HG03097 (cell line): ENCODE data around the gene NIPSNAP3A.
A peak's percentile ranks its signal among the peaks of the same experiment; 100 is the strongest.
"Not testable (repeated sequence)": the region's sequence is repeated elsewhere in the genome, so short reads cannot be mapped to it uniquely, and the experiment has no call there.

Experiments
- ATAC-seq: cut with Tn5 transposase; IDR thresholded peaks from one replicate; pipeline ENCODE4 v1.9.1; 2021; ENCODE audit not compliant: unreplicated experiment, low FRiP score

Gene NIPSNAP3A

DNA sequence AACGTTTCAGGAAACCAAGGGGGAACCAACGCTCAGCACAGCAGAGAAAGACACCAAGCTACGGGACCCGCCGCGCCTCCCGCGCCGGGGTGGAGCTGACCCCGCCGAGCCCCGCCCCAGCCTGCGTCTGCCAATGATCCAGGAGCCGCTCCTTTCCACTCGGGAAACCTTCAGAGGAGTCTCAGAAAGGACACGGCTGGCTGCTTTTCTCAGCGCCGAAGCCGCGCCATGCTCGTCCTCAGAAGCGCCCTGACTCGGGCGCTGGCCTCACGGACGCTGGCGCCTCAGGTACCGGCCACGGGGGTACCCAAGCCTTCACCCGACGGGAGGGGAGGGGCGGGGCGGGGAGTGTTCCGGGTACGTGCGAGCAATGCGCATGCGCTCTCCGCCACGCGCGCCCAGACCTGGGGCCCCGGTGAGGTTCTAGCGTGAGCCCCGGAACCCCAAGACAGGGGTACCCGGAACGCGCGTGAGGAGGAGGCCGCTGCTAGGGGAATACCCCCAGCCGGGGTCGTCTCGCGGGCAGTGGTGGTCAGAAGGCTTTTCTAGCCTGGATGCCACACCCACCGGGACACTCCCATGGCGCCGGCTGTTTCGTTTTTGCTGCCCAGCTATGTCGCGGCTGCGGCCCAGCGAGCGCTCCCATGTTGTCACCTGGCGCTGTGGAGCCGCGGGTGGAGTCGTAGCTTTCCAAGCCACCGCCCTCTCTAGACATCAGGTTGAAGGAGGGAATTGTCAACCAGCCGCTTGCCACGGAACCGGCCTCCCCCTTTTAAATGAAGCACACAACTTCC, at the start of gene NIPSNAP3A:
Gene NIPSNAP3A (plus strand): TSS at position 119 of the 794 bp plus-strand sequence. CDS start 110 bp downstream, at position 229.
- ATAC-seq = peak; percentile 89

DNA sequence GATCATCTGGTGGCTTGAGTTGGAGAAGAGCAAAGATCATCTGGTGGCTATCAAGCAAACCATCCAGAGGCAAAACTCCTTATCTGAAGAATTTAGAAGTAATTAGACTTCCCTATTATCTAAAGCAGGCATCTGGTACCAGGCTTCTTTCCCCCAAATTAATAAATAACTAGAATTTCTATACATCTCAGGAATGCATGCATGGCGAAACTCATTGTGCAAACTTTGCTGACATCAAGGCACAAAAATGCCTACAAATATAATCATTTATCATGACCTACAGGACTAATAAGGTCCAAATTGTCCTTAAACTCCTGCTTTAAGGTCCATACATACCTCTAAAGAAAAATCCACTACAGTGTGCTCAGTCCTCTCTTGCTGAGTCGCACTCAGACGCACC, 47.2 kb upstream of the NIPSNAP3A start:
- no peak for ATAC-seq

DNA sequence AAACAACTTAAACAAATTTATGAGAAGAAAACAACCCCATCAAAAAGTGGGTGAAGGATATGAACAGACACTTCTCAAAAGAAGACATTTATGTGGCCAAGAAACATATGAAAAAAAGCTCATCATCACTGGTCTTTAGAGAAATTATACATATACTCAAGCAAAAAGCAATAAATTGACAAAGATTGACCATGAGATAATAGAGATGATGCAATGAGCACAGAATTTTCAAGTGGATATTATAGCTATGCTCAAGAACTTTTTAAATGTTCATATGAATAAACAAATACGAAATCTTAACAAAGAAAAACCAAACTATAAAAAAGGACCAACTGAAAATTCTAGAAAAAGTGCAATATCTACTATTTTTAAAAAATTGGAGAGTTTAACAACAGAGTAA, 38.7 kb upstream of the NIPSNAP3A start:
- not testable (repeated sequence) for ATAC-seq

DNA sequence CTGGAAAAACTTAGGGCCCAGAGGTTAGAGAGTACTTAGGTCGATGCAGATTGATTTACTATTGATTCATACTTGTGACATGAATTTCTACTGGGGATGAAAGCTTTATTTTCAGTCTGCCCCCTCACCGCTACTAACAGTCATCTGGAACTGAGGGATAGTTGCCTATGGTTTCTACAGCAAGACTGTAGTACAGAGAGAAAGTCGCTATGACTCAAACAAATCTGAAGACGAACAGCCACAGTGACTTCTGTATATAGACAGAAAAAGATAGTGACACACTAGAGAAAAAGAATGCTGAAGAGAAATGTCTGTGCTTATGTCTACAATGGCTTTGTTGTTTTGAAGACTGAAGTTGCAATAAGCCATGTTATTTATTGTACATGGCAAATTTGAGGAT, 35.9 kb upstream of the NIPSNAP3A start:
- ATAC-seq = no peak

DNA sequence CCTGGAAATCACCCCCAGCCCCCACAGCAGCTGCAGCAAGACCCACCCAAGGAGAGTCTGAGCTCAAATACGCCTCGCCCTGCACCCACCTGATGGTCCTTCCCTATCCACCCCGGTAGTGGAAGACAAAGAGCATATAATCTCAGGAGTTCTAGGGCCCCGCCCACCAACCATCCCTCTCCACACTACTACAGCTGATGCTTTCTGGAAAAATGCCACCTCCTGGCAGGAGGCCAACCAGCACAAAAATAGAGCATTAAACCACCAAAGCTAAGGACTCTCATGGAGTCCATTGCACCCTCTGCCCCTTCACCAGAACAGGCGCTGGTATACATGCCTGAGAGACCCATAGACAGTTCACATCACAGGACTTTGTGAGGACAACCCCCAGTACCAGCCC, 22.5 kb upstream of the NIPSNAP3A start:
- no peak for ATAC-seq

DNA sequence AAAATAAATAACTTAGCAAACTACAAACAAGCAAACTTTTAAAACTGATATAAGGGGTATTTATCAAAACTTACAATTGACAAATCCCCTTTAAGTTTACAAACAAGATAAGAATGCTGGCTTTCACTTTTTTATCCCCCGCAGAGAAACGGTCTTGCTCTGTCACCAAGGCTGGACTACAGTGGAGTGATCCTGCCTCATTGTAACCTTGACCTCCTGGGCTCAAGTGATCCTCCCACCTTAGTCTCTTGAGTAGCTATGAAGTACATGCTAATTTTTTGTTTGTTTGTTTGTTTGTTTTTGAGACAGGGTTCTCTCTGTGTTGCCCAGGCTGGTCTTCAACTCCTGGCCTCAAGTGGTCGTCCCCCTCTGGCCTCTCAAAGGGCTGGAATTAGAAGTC, 9.0 kb upstream of the NIPSNAP3A start:
- no peak for ATAC-seq

DNA sequence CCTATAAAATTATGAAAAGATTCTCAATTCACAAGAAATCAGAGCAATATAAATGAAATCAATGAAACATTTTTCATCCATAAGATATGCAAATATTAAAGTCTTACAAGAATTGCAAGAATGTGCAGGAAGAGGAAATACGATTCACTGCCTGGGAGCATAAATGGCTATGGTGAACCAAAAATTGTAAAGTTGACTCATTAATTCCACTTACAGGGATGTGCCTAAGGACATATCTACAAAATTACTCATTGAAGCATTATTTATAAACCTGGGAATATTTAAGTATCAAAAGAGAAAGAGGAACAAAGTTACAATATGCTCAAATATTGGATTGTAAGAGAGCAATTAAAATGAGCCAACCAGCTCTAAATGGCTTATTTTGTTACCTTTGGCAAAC, 6.9 kb upstream of the NIPSNAP3A start:
- ATAC-seq = no peak

DNA sequence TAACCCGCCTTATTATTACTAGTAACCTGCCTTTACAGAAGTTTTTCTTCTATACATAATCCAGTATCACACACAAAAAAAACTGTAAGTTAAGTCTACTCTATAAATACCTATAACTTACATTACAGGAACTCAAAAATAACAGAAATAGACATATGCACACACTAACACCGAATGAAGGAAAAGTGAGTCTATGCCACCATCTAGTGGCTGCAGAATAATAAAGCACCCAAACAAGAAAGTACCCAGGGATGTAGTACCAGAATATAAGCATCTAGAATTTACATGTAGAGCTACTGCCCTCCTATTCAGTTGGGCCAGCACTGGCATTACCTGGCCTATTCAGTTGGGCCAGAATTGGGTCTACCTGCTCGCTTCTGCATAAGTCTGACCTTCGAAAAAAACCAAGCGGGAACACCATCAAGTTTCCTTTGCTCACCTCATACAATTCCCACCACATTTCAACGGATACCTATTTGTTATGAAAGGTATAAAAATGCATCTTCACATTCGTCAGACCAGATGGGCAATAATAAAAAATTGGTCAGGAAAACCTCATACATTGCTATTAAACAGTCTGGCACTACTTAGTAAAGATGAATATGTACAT, 4.0 kb upstream of the NIPSNAP3A start:
- ATAC-seq = peak; percentile 36

DNA sequence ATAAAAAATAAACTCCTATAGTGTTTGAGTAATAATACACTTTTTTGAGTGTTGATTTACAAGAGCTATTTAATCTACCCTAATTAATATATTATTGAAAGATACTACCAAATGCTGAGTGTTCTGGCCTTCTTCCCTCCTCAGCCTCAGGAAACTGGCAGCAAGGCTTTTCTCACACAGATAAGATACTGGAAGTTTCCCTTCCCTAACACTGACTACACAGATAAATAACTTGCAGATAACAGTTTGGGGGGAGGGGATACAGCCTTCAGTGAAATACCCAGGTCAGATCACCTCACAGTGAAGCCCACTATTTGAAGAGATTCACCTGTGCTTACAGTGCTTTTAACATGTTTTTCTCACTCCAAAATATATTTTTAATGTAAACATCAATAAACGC, 1.6 kb upstream of the NIPSNAP3A start:
- no peak for ATAC-seq

DNA sequence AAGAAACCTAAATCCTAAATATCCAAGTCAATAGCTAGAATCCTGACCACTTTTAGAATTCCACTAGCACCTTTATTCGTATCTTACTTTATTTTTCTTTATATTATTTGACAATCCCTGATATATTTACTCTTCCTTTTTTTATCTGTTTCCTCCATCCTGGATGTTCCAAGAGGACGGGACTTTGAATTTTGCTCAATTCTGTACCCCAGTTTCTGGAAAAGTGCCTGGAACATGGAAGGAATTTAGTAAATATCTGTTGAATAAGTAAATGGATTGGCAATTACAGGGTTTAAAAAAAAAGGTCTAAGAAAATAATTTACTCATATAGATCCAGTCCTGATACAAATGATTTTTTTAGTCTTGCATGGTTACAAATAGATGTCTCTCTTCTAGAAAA, 1.2 kb upstream of the NIPSNAP3A start:
- ATAC-seq = no peak

DNA sequence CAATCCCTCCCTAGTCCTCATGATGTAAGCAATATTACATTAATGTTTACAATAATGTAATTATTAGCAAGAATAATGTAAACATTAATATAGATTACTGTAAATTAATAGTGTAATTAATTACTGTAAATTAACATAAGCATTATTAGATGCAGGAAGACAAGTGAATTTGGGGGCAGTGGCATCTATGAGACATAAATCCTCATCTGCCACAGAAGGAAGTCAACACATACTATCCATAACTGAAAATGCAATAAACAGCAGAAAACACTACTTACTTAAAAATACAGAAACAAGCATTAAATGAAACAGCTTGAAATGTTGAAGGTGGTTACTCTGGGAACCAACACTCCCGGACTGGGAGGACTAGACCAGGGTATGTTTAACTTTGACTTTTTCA, 685 bp upstream of the NIPSNAP3A start:
- ATAC-seq = no peak

DNA sequence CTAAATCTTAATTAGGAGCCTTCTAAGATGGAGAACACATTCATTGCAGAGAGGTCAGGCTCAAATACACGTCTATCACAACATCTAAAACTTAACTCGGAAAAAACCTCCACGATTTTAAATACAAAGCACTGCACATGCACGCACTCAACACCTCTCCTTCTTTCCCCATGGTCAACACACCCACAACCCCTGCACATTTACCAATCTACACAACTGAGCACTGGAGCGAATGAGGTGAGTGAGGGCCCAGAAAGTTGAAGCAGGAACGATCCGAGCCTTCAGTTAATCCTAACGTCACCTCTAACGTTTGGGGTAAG, 278 bp upstream of the NIPSNAP3A start:
- ATAC-seq = peak; percentile 18

DNA sequence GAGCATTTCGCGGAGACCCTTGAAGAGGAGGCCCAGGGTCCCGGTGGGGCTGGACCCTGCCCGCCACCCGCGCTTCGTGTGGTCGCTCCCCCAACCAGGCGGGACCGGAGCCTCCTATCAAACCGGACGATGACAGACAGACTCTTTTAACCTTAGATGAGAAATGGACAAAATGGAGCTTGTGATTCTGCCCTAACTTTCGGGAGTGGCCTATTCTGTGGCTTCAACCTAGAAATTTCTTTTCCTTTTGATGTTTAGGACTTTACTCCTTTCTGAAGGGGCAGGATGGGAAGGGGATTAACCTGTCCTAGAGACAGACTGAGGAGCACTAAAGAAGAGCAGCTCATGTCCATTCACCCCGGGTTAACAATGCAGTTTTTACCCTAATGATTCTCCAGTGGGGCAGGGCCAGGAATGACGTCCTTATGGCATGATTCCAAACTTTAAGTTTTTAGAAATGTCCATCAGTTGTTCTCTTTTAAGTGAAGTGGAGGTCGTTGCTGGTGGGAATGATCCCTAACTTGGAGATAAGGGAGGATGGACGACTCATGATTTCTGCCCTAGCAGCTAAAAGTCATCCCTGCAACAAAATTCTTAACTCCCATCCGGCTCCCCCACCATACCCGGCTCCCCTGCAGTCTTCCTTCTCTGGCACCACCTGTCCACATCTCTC, 1.0 kb downstream of the NIPSNAP3A start:
- ATAC-seq = peak; percentile 5

DNA sequence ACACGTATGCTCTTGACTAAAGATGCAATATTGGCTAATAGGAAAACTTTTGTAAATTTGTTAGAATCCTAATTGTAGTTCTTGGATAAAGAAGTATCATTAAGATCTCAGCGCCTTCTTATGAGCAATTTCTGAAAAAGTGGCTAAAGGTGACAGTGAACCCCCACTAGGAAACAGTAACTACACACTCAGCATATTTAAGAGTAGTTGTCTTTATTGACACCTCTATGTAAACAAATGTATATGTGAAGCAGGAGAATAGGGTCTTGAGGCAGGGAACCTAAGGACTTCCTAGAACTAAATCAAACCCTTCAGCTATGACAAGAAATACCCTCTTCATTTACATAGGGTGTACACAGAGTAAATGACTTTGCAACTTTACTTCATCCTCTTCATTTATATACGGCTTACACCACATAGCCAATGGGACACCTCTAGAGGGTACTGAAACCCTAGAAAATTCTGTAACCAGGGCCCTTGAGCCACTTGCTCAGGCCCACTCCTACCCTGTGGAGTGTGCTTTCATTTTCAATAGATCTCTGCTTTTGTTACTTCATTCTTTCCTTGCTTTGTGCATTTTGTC, 2.8 kb downstream of the NIPSNAP3A start:
- peak; percentile 22 for ATAC-seq

DNA sequence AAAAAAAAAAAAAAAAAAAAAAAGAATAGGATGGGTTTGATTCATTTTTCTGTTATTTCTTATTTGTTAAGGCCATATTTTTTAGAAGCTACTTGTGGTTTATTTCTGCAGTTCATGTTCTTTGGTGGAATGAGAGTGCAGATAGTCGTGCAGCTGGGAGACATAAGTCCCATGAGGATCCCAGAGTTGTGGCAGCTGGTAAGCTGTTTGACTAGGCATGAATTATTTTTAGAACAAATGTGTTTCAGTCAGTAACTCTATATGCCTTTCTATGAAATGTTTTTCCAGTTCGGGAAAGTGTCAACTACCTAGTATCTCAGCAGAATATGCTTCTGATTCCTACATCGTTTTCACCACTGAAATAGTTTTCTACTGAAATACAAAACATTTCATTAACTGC, 11.5 kb downstream of the NIPSNAP3A start:
- no peak for ATAC-seq

DNA sequence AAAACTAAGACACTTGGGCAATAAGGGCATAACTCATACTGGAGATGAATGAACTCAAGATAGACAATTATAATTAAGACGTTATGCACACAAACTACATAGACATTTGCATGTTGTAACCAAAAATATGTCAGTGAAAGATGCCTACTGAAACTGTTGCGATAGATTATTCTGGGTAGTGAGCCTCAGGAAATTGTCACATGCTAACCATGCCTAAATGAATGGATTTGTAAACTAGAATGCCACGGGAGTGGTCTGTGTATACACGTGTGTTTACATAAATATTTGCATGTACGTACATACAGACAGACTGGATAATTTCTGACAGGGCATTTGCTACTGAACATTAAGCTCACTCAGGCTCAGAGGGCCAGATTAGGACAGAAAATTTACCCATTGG, 17.7 kb downstream of the NIPSNAP3A start:
- peak; percentile 37 for ATAC-seq

DNA sequence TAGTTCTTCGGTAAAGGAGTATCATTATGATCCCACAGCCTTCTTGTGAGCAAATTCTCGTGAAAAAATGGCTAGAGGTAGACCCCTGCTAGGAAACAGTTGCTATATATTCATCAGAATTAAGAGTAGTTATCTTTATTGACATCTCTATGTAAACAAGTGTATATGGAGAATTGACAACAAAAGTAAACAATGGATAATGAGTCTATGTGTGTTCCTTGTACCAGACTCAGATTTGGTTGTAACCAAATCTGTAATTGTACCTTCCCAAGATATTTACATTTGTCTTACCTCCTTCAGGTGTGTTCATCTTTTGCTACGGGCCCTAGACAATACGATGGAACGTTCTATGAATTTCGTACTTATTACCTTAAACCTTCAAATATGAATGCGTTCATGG, 18.5 kb downstream of the NIPSNAP3A start:
- ATAC-seq = no peak

DNA sequence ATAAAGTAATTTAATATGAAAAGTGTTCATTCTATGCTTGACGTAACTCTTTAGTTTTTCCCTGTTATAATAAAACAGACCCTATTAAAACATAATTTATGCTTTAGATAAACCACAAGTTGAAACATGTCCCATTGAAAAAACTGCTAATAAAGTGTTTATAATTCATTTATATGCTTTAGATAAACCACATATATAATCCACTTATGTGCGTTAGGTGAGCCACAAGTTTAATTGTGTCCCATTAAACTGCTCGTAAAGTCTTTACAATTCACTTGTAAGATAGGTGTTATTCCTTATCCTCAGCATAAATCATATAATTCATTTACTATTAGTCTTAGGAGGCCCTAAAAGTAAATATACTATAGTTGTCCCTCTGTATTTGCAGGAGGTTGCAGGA, 20.0 kb downstream of the NIPSNAP3A start:
- no peak for ATAC-seq

DNA sequence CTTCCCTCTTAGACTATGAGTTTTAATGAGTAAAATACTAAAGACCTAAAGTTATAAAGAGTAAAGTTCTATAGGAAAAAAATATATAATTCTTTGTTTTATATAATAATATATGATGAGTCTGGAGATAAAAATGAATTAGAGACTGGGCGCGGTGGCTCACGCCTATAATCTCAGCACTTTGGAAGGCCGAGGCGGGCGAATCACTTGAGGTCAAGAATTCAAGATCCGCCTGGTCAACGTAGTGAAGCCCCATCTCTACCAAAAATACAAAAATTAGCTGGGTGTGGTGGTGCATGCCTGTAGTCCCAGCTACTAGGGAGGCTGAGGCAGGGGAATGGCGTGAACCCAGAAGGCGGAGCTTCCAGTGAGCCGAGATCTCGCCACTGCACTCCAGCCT, 21.5 kb downstream of the NIPSNAP3A start:
- ATAC-seq = not testable (repeated sequence)

DNA sequence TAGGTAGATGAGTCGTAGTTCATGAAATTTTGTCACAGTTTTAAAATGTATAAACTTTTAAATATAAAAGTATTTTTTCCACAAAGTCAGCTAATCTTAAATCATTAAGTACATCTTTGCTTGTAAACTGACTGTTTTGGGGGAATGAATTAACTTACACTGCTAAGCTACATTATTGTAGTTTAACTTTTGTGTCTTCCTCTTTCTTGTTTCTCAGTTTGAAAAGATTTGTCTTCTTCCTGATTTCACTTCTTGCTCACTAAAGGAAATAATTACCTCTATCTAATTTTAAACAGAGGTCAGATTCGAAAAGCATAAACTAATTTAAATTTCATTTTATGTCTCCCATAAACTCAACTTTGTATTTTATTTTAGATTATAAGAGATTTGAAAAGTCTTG, 22.2 kb downstream of the NIPSNAP3A start:
- no peak for ATAC-seq

DNA sequence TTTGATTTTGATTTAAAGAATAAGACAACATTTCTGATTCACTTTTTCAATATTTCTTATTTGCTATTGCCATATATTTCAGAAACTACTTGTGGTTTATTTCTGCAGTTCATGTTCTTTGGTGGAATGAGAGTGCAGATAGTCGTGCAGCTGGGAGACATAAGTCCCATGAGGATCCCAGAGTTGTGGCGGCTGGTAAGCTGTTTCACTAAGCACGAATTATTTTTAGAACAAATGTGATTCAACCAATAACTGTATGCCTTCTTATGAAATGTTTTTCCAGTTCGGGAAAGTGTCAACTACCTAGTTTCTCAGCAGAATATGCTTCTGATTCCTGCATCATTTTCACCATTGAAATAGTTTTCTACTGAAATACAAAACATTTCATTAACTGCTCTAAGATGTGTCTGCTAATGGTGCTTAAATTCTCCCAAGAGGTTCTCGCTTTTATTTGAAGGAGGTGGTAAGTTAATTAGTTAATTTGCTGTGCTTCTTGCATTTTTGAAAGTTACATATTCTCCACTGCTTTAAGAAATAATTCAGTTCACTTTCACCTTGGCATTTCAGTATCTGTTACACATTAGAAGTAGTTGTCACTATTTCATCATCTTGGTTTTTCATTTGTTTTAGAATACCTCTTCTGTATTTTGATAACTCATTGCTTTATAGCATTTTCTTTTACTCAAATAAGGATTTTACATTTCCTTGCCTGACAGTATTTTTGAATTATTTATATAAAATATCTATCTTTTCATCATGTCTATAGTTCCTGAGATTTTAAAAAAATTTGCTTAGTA, 25.4 kb downstream of the NIPSNAP3A start:
- ATAC-seq = peak; percentile 30
